NCI-H510A treated with DMSO at 0.1 percent for 48 hours (cell line): Measurements from ENCODE around the gene URB1.
"Not testable (repeated sequence)": the region's sequence is repeated elsewhere in the genome, so short reads cannot be mapped to it uniquely, and the experiment has no call there.

Source experiments
- DNase-seq: peaks from one replicate; lab custom pipeline; 2025; lab: John Stamatoyannopoulos, UW

The URB1 gene

DNA sequence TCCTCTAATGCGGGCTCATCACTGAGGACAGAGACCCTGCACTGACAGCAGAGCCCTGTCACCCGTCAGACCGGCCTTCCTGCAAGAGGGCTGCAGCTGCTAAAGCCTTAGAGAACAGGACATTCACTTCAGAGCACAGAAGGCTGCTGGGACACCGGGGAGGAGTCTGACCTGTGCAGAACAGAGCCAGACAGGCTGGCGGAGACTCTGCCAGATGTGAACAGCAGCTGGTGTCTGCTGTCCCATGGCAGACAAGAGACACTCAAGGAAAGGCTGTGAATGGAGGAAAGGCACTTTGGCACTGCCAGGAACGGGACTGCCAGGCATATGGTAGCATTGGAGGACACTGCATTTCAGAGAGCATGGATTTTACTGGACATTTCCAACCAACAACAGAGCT, 72.8 kb downstream of the URB1 start:
- DNase-seq, result no peak

DNA sequence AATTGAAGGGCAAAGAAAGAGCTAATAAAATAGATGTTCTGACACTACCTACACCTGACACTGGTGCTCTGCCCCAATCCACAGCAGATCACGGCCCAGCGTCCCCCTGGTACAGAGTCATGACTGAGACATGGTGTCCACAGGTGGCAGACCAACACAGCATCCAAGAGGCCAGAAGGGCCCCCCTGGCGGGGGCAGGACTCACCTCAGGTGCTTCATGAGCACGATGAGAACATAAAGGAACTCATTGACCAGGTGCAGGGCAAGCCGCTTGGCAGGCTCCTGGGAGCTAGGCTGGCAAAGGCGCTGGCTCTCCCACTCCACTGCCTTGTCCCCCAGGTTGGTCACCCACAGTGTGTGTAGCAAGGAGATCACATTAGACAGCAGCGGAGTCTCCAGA, 73.8 kb downstream of the URB1 start:
- no peak for DNase-seq

DNA sequence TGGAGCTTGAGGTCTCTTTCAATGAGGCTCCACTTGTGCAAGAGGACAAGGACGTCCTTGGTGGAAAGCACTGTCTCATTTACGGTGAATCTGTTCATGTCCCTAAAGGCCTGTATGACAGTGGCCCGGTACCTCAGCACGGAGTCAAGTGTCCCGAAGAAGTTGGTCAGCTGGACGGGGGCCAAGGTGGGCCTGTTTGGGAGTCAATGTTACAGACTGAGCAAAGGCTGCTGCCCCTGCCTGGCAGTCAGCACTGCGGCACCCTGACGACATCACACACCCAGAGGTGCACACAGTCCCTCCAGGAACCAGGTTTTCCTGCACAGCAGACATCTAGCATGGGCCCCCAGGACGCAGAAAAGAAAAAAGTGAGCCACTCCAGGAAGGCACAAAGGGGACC, 75.1 kb downstream of the URB1 start:
- DNase-seq, result no peak

DNA sequence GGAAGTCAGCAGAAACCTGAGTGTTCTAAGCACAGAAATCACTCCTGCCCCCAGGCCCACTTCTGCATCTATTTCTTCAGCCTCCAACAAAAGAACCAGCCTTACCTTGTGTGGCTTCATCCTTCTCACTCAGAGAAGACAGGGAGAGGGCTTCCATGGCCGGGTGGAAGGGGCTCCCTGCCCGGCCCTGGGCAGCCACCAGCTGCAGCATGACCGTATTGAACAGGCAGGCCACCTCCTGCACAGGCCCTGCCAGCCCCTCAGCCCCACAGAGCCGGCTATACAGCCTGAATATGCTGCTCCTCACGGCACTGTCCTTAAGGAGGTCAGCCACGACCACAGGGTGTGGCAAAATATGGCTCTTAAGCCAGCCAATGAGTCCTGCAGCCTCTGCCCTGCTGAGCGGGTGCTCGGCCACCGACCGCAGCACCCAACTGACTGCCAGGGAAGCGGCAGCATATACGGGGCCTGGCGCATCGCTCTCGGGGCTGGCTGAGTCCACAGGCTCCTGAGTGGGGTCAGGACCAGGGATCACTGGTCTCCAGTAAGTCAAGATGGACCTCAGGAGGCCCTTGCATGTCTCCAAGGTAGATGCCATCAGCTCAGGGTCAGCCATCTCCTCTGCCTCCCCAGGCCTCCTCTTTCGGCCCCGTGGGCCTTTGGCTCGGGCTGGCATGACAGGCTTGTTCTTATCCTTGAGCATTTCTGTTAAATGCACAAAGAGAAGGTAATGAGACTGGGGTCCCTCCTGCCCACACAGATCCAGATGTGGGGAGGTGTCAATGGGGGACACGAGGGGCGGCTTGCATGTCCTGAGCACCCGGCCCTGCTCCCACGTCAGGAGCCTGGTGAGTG, 76.2 kb downstream of the URB1 start:
- no peak for DNase-seq

- no peak for DNase-seq
Measured at GRCh38 chr21:32315511-32316281, 77.1 kb downstream of the URB1 start.

- DNase-seq, result no peak
Measured at GRCh38 chr21:32314806-32315205, 78.0 kb downstream of the URB1 start.

- no peak for DNase-seq
Measured at GRCh38 chr21:32312976-32313375, 79.8 kb downstream of the URB1 start.

GRCh38 chr21:32312326-32312725, 80.5 kb downstream of the URB1 start:
- DNase-seq, result no peak

- no peak for DNase-seq
Measured at GRCh38 chr21:32311621-32312020, 81.2 kb downstream of the URB1 start.

- not testable (repeated sequence) for DNase-seq
Measured at GRCh38 chr21:32310976-32311375, 81.8 kb downstream of the URB1 start.

GRCh38 chr21:32309906-32310460, 82.8 kb downstream of the URB1 start:
- no peak for DNase-seq

GRCh38 chr21:32308696-32309095, 84.1 kb downstream of the URB1 start:
- DNase-seq, result no peak

GRCh38 chr21:32307706-32308105, 85.1 kb downstream of the URB1 start:
- DNase-seq, result no peak

DNA sequence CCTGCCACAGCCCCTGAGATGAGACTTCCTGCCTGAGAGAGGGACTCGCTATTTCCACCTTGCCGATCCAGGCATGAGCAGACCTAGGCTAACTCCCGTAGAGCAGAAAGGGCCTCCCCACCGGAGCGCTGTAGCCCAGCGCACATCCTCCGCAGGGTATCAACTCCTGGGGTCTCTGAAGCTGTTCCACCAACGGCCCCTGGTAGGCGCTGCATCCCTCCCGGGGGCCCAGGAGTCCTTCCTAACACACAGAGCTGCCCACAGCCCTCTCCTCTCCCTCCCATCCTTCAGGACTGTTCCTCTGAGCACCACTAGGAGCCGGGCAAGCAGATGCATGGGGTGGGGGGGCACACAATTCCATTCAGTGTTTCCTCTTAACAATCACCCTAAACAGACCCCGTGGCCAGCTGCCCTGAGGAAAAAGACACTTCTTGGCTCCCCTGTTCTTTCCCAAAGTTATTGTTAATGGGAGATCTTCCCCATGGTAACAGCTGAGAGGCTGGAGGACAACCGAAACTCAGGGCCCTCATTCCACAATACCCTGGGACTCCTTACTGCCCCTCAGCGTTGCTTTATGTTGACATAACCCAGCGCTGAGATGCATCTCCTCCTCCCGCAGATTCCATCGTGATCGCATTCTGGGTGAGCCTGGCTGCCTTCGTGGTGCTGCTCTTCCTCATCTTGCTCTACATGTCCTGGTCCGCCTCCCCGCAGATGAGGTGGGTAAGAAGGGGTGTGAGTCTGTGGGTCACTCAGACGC, 86.6 kb downstream of the URB1 start:
- DNase-seq, result no peak

DNA sequence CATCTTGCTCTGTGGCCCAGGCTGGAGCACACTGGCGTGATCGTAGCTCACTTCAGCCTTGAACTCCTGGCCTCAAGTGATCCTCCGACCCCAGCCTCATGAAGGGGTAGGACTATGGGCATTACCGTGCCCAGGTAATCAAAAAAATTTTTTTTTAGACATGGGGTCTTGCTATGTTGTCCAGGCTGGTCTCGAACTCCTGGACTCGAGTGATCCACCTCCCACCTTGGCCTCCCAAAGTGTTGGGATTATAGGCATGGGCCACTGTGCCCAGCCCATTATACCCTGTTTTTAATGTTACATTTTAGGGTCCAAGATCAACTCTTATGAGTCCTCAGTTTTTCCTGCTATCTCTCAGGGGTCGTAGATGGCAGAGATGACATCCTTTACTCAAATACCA, 87.8 kb downstream of the URB1 start:
- no peak for DNase-seq

DNA sequence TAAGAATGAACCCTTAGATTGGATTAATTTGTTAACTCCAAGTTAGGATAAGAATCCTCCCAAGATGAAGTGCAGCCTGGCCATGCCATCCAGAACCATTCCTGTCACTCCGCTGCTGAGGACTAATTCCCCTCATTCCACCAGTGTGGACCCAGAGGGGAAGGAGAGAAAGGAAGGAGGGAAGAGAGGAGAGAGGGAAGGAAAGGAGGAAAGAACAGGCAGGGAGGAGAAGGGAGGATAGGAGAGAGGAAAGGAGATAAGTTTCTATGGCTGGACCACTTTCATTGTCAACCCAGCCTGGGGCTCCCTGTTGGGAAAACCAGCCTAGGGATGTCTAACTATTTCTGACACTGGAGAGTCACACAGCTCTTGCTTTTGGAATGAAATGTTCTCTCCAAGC, 89.4 kb downstream of the URB1 start:
- DNase-seq, result no peak

DNA sequence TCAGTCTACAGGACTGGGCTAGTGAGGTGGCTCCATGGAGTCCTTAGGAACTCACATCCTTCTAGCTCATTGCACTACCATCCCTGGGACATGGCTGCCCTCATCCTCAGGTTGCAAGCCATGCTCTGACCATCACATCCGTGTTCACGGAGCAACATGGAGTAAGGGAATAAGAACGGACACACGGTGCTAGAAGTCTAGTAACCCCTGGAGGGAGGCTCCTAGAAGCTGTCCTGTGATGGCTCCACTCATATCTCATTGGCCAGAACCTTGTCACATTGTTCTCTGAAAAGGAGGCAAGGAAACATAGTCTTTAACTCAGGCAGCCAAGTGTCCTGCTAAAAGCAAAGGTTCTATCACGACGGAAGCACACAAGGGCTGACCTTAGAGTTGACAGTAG, 90.3 kb downstream of the URB1 start:
- no peak for DNase-seq

- DNase-seq, result no peak
Measured at GRCh38 chr21:32301596-32301995, 91.2 kb downstream of the URB1 start.

GRCh38 chr21:32300117-32300681, 92.6 kb downstream of the URB1 start:
- no peak for DNase-seq

GRCh38 chr21:32299695-32300094, 93.1 kb downstream of the URB1 start:
- no peak for DNase-seq

DNA sequence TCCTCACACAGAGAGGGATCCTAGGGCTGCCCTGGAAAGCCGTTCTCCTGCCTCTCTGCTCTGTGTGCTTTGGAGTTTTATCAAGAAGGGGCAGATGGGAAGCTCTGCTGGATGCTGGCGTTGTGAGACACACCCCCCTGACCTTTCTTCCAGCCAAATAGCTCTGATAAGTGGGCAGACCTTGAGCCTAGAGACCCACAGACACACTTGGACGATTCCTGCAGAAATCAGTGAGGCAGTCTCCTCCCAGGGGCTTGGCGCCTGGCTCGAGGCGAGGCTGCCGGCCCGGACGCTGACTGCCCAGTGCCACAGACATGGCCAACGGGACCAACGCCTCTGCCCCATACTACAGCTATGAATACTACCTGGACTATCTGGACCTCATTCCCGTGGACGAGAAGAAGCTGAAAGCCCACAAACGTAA, 94.1 kb downstream of the URB1 start, which contains the start of gene MRAP:
TSS of gene MRAP (plus strand) at position 198 of the 424 bp plus-strand sequence. CDS start at position 315, 117 bp downstream.
- DNase-seq, result no peak

DNA sequence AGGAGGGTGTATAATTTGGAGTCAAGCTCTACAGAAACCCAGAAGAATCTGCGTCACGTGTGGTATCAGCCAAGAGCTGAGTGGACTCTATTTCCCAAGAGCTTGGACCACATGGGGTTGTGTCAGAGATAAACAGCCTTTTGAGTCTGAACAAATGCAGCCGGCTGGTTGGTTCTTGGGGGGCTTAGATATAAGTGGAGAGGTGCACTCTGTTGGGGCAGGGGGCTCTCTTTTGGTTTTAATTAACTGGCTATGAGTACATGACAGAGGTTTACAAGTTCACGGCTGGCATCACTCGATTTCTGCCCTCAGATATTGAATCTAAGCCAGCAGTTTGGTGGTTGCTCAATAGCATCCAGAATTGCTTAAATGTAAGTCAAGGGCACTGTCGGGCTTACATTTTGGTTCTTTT, 94.7 kb downstream of the URB1 start:
- no peak for DNase-seq
